HCT116 (cell line): ENCODE data around the gene KIRREL3. TPM values are rescaled to one million over a fixed set of nuclear protein-coding genes. Genes with fewer than 3 reads are reported as not detected.

Source experiments
- ATAC-seq: fragments of 200-7000 bp; cut with Tn5 transposase; 2 replicates; pipeline ENCODE4 v1.9.1; 2020; ENCODE audit warnings: mild to moderate bottlenecking, moderate library complexity
- BruUV-seq: library from RNA; stranded (reverse); fragments of 400-500 nt; replicated peaks from 2 replicates; lab custom pipeline; 2021; lab: Mats Ljungman, UMichigan
- CTCF ChIA-PET: fragments of 300-600 bp; sonication (Branson Sonifier 250); formaldehyde crosslinking; loops from one replicate; lab custom pipeline; 2021; ENCODE audit warnings: antibody characterized with exemption; lab: Charles Lee
- POLR2A ChIA-PET: fragments of 300-600, 350-600 bp; sonication (Branson Sonifier 250); formaldehyde crosslinking; loops from one replicate; lab custom pipeline; 2021; ENCODE audit warnings: antibody characterized with exemption; lab: Charles Lee
- RAD21 ChIA-PET, 2 experiments: fragments of 300-600 bp; sonication (Branson Sonifier 250); formaldehyde crosslinking; loops; one replicate each; lab custom pipeline; 2023; ENCODE audit warnings: low total read pairs in 2 of 2; ENCODE audit not compliant: uncharacterized antibody in 2 of 2, unreplicated experiment in 2 of 2, low non-redundant PET in 1 of 2; lab: Charles Lee
- DNase-seq: peaks from one replicate; pipeline ENCODE4 v3.0.0-alpha.2; 2010; ENCODE audit warnings: low read depth, low spot score
- H2AFZ ChIP-seq: fragments of 200-600 bp; shearing (Covaris generic), sonication (generic); 2 replicates; pipeline ENCODE4 v1.6.1; 2017; ENCODE audit warnings: low read depth, mixed run types, mixed read lengths, antibody characterized with exemption, low read length; ENCODE audit not compliant: poor library complexity, severe bottlenecking
- H3K27ac ChIP-seq: 2 replicates; pipeline ENCODE4 v1.5.1; 2012; ENCODE audit warnings: low read depth, low read length
- H3K27me3 ChIP-seq: fragments of 200-600 bp; sonication (generic); 2 replicates; pipeline ENCODE4 v1.6.1; 2016; ENCODE audit warnings: mixed run types, low read length, mixed read lengths; ENCODE audit not compliant: insufficient read depth
- H3K36me3 ChIP-seq, 2 experiments: fragments of 200-500 bp in 1 of 2; fragments of 200-600 bp in 1 of 2; sonication (Bioruptor generic) in 1 of 2; sonication (generic) in 1 of 2; 2 replicates each; pipeline versions ENCODE4 v1.5.1 to v1.6.1; 2014 to 2016; ENCODE audit warnings: low read length in 2 of 2, inconsistent platforms in 1 of 2, mixed read lengths in 1 of 2, mixed run types in 1 of 2; ENCODE audit not compliant: insufficient read depth in 2 of 2, control insufficient read depth in 1 of 2
- H3K4me1 ChIP-seq, 2 experiments: fragments of 200-600 bp in 1 of 2; sonication (generic) in 1 of 2; 2 replicates each; pipeline versions ENCODE4 v1.5.1 to v1.6.1; 2012 to 2017; ENCODE audit warnings: low read length in 2 of 2, inconsistent platforms in 1 of 2, mild to moderate bottlenecking in 1 of 2, mixed read lengths in 1 of 2, mixed run types in 1 of 2, moderate library complexity in 1 of 2; ENCODE audit not compliant: insufficient read depth in 2 of 2, control insufficient read depth in 1 of 2
- H3K4me2 ChIP-seq: fragments of 200-600 bp; sonication (generic); 2 replicates; pipeline ENCODE4 v1.6.1; 2017; ENCODE audit warnings: mixed run types, low read length, mixed read lengths
- H3K4me3 ChIP-seq, 2 experiments: fragments of 200-600 bp in 1 of 2; sonication (generic) in 1 of 2; replicated peaks in 1 of 2; 2 replicates each; pipeline ENCODE4 v1.5.1; 2011 to 2016; ENCODE audit warnings: low read length in 2 of 2, control low read depth in 1 of 2, low read depth in 1 of 2, mild to moderate bottlenecking in 1 of 2, mixed read lengths in 1 of 2, mixed run types in 1 of 2
- H3K79me2 ChIP-seq: fragments of 200-600 bp; sonication (generic); 2 replicates; pipeline ENCODE4 v1.6.1; 2017; ENCODE audit warnings: mild to moderate bottlenecking, mixed run types, low read length, moderate library complexity, mixed read lengths; ENCODE audit not compliant: insufficient read depth
- H3K9ac ChIP-seq: fragments of 200-600 bp; sonication (generic); 2 replicates; pipeline ENCODE4 v1.6.1; 2016; ENCODE audit warnings: low read length, mixed read lengths
- H3K9me2 ChIP-seq: fragments of 200-600 bp; sonication (generic), shearing (Covaris generic); 2 replicates; pipeline ENCODE4 v1.6.1; 2017; ENCODE audit warnings: mixed run types, mild to moderate bottlenecking, moderate library complexity; ENCODE audit not compliant: insufficient read depth
- H3K9me3 ChIP-seq, 2 experiments: fragments of 200-500 bp in 1 of 2; fragments of 200-600 bp in 1 of 2; sonication (Bioruptor generic) in 1 of 2; sonication (generic) in 1 of 2; 2 replicates each; pipeline ENCODE4 v1.6.1; 2014 to 2017; ENCODE audit warnings: low read length in 2 of 2, mixed read lengths in 2 of 2, inconsistent platforms in 1 of 2, low read depth in 1 of 2, mild to moderate bottlenecking in 1 of 2, mixed run types in 1 of 2, moderate library complexity in 1 of 2; ENCODE audit not compliant: control insufficient read depth in 1 of 2, insufficient read depth in 1 of 2
- H4K20me1 ChIP-seq: fragments of 200-600 bp; sonication (generic), shearing (Covaris generic); 2 replicates; pipeline ENCODE4 v1.6.1; 2017; ENCODE audit warnings: mixed run types, mild to moderate bottlenecking, moderate library complexity; ENCODE audit not compliant: insufficient read depth
- RAD21 ChIP-seq: IDR thresholded peaks from 2 replicates; pipeline ENCODE4 v1.6.1; 2012; ENCODE audit warnings: low read depth, mild to moderate bottlenecking
- TCF7L2 ChIP-seq: IDR thresholded peaks from 2 replicates; pipeline ENCODE4 v1.7.0; 2011; ENCODE audit warnings: borderline replicate concordance, inconsistent platforms; ENCODE audit not compliant: insufficient read depth, insufficient read length; ENCODE audit errors: extremely low read depth
- ZFX ChIP-seq: fragments of 450-650 bp; IDR thresholded peaks from 2 replicates; pipeline ENCODE4 v1.6.1; 2017
- intact Hi-C: fragments of 100-400 bp; cut with micrococcal nuclease; formaldehyde crosslinking; loops from 2 replicates; pipeline ENCODE4 v1.10.0; 2022
- total RNA-seq: library from RNA; stranded (reverse); gene quantifications from one replicate; pipeline ENCODE4 v1.2.1, GENCODE V29; 2021; ENCODE audit not compliant: unreplicated experiment

The KIRREL3 gene
- total RNA-seq, 1 experiment from 2014 or later: not detected

DNA sequence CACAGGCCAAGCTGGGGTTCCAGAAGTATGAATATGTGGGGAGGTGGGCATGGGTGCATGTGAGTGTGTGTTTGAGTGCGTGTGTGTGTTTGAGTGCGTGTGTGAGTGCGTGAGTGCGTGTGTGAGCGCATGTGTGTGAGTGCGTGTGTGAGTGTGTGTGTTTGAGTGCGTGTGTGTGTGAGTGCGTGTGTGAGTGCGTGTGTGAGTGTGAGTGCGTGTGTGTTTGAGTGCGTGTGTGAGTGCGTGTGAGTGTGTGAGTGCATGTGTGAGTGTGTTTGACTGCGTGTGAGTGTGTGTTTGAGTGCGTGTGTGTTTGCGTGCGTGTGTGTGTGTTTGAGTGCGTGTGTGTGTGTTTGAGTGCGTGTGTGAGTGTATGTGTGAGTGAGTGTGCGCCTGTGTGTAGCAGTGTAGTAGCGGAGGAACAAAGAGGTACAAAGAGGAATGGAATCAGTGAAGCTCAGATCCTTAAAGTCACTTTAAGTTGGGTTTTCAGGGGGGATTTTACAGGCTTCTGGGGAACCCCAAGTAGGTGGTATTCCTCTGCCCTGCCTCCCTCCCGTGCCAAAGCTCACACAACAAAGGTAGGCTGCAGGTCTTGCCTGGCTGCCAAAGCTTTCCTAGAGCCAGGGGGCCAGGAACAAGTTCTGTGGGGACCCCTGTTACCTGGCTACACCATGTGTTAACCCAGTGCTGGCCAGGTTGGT lies 137.1 kb downstream of the KIRREL3 start:
- Histone ChIP-seq H3K9ac (no peak overlapping the region), H3K27me3 (peaks cover 3% of the 10 kb centered on the region; the same call in 1 of the 2 replicates), H3K79me2 (no peaks in the 10 kb centered on the region), H3K4me1 (no peaks in the 10 kb centered on the region), H3K4me2 (no peak overlapping the region), H3K4me3 (no peak overlapping the region), H4K20me1 (no peaks in the 10 kb centered on the region), H2AFZ (no peak overlapping the region), H3K36me3 (no peaks in the 10 kb centered on the region), H3K27ac (no peak overlapping the region), H3K9me2 (no peaks in the 10 kb centered on the region), H3K9me3 (no peaks in the 10 kb centered on the region)
- RAD21 ChIA-PET: no interaction called here
- CTCF ChIA-PET: no interaction called here
- no peak for TF ChIP-seq TCF7L2
- POLR2A ChIA-PET: no interaction called here
- ATAC-seq (no peak), DNase-seq (no peak)
- intact Hi-C loops: no loop called here
- BruUV-seq: no TSS peak

DNA sequence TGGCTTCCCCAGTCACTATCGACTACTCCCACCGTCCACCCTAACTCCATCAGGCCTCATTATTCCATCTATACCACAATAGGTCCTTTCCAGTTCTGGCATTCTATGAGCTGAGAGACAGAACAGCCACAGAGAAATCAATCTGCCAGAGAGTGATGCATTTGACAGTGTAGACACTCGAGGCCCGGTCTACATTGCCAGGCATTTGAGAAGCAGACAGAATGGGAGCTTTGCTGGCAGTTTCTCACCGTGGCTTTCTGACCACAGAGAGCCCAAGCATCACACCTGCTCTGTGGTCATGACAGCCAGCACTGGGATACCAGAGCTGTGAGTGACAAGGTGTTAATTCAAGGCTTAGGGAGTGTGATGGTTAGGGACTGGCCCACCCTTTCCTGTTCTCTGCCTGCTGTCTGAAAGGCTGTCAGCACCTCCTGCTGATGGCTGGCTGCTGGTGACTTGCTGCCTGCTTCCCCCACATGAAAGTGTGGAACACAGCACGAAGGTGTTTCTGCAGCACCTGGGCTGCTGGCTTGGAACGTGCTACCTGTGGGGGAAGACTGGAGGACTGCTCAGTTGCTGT lies 137.8 kb downstream of the KIRREL3 start:
- RAD21 ChIA-PET: no interaction called here
- no peaks in the 10 kb centered on the region for H3K4me1 ChIP-seq
- BruUV-seq: no TSS peak
- H2AFZ ChIP-seq: no peak overlapping the region
- no peak overlapping the region for H3K9ac ChIP-seq
- H3K27ac ChIP-seq: no peak overlapping the region
- no peak overlapping the region for H3K4me2 ChIP-seq
- H3K36me3 ChIP-seq: no peaks in the 10 kb centered on the region
- POLR2A ChIA-PET: no interaction called here
- no peaks in the 10 kb centered on the region for H3K79me2 ChIP-seq
- H4K20me1 ChIP-seq: no peaks in the 10 kb centered on the region
- CTCF ChIA-PET: no interaction called here
- ATAC-seq: no peak
- no peaks in the 10 kb centered on the region for H3K9me3 ChIP-seq
- DNase-seq: no peak
- TF ChIP-seq ZFX (no peak), RAD21 (peak; percentile 8; the same call in 1 of the 2 replicates)
- no peak overlapping the region for H3K4me3 ChIP-seq
- peaks cover 3% of the 10 kb centered on the region; the same call in 1 of the 2 replicates for H3K27me3 ChIP-seq
- intact Hi-C loops: no loop called here
- H3K9me2 ChIP-seq: no peaks in the 10 kb centered on the region
